ENCODE measurements around the gene GNB1. TPM values are rescaled to one million over a fixed set of nuclear protein-coding genes. Genes with fewer than 3 reads are reported as not detected.
A peak's percentile ranks its signal among the peaks of the same experiment; 100 is the strongest.

GNB1 gene
- total and polyA plus RNA-seq, 9 of the 15 experiments (the other 6 are each of a cell fraction or from before 2014, with no cell fraction given) = 34.3 to 388 (median 114) TPM

GRCh38 chr1:1899266-1899966, 8.5 kb upstream of the GNB1 start:
- WGBS (ENCODE audit: insufficient coverage, low coverage, missing lambda C conversion rate) = 35% methylated on average over 16 of the region's 16 CpGs
- H3K4me3 ChIP-seq = no peak overlapping the region
- no peak overlapping the region for H3K4me2 ChIP-seq (ENCODE audit: insufficient read depth, low read length)
- CTCF ChIA-PET (ENCODE audit: low intra/inter-chr PET ratio) = interaction anchor here (0.6 kb wide), 1 partner anchor 113 kb away, joined by 4 read pairs; no protein-coding TSS in a partner anchor
- intact Hi-C loops (cut with micrococcal nuclease) (no loop called here), in situ Hi-C loops (cut with MboI) (no loop called here)
- ATAC-seq (peak; percentile 25), DNase-seq (ENCODE audit: extremely low read depth in 1 of 4, low spot score in 3 of 4) (no peak), FAIRE-seq (peak; percentile 29)
- no peaks in the 10 kb centered on the region for H3K9me1 ChIP-seq (ENCODE audit: control insufficient read depth, insufficient read depth, low read length)
- H3K9me3 ChIP-seq (replicated peaks; ENCODE audit: control insufficient read depth, insufficient read depth, low read depth, low read length) = peaks cover 4% of the 10 kb centered on the region; the same call in 1 of the 2 replicates
- peaks cover 6 to 44% of the 10 kb centered on the region in 2 experiments; a peak in 3 of 5 replicates for H3K4me1 ChIP-seq (replicated peaks in 1 of 2; ENCODE audit: control insufficient read depth in 2 of 2, insufficient read depth in 2 of 2, low read length in 2 of 2)
- H3K27me3 ChIP-seq (ENCODE audit: control insufficient read depth in 2 of 2, insufficient read depth in 2 of 2, low read length in 2 of 2) = peaks cover 0 to 14% of the 10 kb centered on the region in 2 experiments; a peak in 3 of 5 replicates
- no peaks in the 10 kb centered on the region for H3K36me3 ChIP-seq (ENCODE audit: control insufficient read depth, insufficient read depth, low read length)
- no peaks in the 10 kb centered on the region for H4K20me1 ChIP-seq (replicated peaks; ENCODE audit: control insufficient read depth, insufficient read depth, low read length)
- H3K27ac ChIP-seq (ENCODE audit: extremely low read depth, low read depth, low read length) = no peak overlapping the region
- H3K9ac ChIP-seq (ENCODE audit: insufficient read depth in 1 of 2, low read depth in 2 of 2, low read length in 2 of 2) = 0 out of 4 replicates have a peak overlapping the region, but pooled peaks of 1 of the 2 experiments have one; percentile 23
- H2AFZ ChIP-seq (ENCODE audit: low read depth, low read length) = peak overlapping the region; percentile 44; the same call in 1 of the 2 replicates
- POLR2A ChIA-PET = interaction anchor here (0.5 to 2.0 kb wide), 6 partner anchors 8 to 548 kb away, joined by 3 to 10 read pairs (median 4); no protein-coding TSS in a partner anchor
- H3K79me2 ChIP-seq (ENCODE audit: control insufficient read depth, insufficient read depth, low read length) = no peaks in the 10 kb centered on the region
- BruUV-seq (replicated peaks) = no TSS peak
- TF ChIP-seq ZNF780A (CRISPR knock-in tag; IDR thresholded peaks at IDR 0.05) (no peak), CGGBP1 (CRISPR knock-in tag; IDR thresholded peaks at IDR 0.05) (no peak), ZNF140 (CRISPR knock-in tag; IDR thresholded peaks at IDR 0.05) (no peak), MAFG (tag; conservative IDR thresholded peaks at IDR 0.05) (no peak), RAD51 (IDR thresholded peaks at IDR 0.05; ENCODE audit: borderline replicate concordance, low read depth) (no peak), MCM7 (IDR thresholded peaks at IDR 0.05) (no peak), CC2D1A (IDR thresholded peaks at IDR 0.05) (no peak), HNRNPLL (IDR thresholded peaks at IDR 0.05; ENCODE audit: low read depth, low read length, poor library complexity, severe bottlenecking) (no peak), MCM2 (IDR thresholded peaks at IDR 0.05; ENCODE audit: low read depth) (no peak), RAD21 (CRISPR knock-in tag; conservative IDR thresholded peaks at IDR 0.05 in 1 of 2, IDR thresholded peaks at IDR 0.05 in 1 of 2) (peak in 1 of 2 experiments; percentile 18; a peak in 1 of 4 replicates), L3MBTL2 (IDR thresholded peaks at IDR 0.05) (0 out of 2 replicates have a peak, but pooled peaks have one; percentile 30), FIP1L1 (IDR thresholded peaks at IDR 0.05; ENCODE audit: low read depth, low read length, poor library complexity, severe bottlenecking) (no peak)
- TF ChIP-seq, protein P1, sequence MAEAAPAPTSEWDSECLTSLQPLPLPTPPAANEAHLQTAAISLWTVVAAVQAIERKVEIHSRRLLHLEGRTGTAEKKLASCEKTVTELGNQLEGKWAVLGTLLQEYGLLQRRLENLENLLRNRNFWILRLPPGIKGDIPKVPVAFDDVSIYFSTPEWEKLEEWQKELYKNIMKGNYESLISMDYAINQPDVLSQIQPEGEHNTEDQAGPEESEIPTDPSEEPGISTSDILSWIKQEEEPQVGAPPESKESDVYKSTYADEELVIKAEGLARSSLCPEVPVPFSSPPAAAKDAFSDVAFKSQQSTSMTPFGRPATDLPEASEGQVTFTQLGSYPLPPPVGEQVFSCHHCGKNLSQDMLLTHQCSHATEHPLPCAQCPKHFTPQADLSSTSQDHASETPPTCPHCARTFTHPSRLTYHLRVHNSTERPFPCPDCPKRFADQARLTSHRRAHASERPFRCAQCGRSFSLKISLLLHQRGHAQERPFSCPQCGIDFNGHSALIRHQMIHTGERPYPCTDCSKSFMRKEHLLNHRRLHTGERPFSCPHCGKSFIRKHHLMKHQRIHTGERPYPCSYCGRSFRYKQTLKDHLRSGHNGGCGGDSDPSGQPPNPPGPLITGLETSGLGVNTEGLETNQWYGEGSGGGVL (CRISPR knock-in tag; IDR thresholded peaks at IDR 0.05) = no peak
- TF ChIP-seq, protein P2, sequence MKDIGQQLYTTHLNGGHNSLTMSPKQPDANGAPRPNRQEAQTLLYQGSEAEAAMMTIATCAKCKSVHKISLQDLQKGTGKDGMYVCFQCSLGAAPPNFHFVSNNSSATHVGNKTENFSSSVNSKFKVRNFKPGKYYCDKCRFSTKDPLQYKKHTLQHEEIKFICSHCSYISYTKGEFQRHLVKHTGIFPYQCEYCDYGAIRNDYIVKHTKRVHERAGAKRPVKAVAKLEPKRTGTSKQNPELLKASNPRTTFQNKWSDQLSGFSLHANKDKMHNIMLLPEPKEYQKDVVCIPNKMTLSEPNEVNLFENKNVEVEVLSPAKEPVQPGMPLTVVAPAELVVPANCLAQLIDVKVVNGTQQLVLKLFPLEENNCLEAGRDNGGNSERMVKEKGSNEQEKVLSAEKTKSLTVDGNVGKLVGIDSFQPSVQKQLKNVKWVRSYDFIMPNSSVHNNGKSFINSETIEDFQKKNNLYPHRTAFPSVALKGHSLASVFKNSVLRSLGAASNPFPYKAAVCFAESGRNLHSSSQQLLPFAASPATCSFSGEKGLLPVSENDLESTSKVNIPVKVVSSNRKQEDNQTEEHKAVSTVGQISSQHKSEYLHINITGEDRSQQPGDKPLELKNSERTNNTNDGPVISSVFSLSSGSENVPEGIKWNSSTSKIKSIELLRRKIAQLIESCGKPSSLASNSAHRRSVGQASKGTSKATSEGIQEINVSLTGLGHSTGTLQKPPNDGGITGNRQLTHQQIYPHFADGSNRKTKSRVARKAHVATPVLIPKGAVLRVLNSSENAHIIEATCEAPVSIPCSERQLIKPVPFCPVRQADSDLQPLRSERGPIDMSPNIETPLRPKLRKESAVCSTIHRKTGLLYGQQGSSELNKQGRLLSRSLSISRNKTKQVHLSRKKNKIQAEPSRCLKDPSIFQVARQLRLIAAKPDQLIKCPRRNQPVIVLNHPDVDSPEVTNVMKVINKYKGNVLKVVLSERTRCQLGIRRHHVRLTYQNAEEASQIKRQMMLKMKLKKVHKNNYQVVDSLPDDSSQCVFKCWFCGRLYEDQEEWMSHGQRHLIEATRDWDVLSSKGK (CRISPR knock-in tag; IDR thresholded peaks at IDR 0.05) = no peak
- TF ChIP-seq, protein P3, sequence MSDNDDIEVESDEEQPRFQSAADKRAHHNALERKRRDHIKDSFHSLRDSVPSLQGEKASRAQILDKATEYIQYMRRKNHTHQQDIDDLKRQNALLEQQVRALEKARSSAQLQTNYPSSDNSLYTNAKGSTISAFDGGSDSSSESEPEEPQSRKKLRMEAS (CRISPR knock-in tag; IDR thresholded peaks at IDR 0.05) = peak; percentile 75; the same call in 1 of the 2 replicates
